GM12892 (cell line): ENCODE measurements around the gene KDM8.

Experiments used
- POLR2A ChIP-seq: IDR thresholded peaks from 2 replicates; pipeline ENCODE4 v1.6.1; 2011; ENCODE audit warnings: low read depth, low read length, control low read depth
- POLR2AphosphoS5 ChIP-seq: IDR thresholded peaks from 2 replicates; pipeline ENCODE4 v1.6.1; 2011; ENCODE audit warnings: low read depth, low read length, control low read depth
- TAF1 ChIP-seq: IDR thresholded peaks from 2 replicates; pipeline ENCODE4 v1.6.1; 2011; ENCODE audit warnings: low read depth, mild to moderate bottlenecking, control low read depth, low read length, borderline replicate concordance

GRCh38 chr16:27236635-27237218, 33.4 kb downstream of the KDM8 start:
- TF ChIP-seq POLR2A (no peak), POLR2AphosphoS5 (no peak), TAF1 (no peak)
